Neural cell (in vitro differentiated cells): ENCODE results near the gene FHL2. TPM values are rescaled to one million over a fixed set of nuclear protein-coding genes. Genes with fewer than 3 reads are reported as not detected.

Experiments used
- H2AFZ ChIP-seq: fragments of 200-600, 300-800 bp; sonication (generic), shearing (Covaris generic); 2 replicates; pipeline ENCODE4 v1.6.0; 2014; ENCODE audit warnings: low read depth, mild to moderate bottlenecking, antibody characterized with exemption, low read length, moderate library complexity
- H3F3A ChIP-seq: fragments of 200-600 bp; shearing (Covaris generic); 2 replicates; pipeline ENCODE4 v1.6.1; 2016; ENCODE audit warnings: mild to moderate bottlenecking, moderate library complexity, mixed read lengths, antibody characterized with exemption, low read length; ENCODE audit not compliant: insufficient read depth, poor library complexity, severe bottlenecking
- H3K27ac ChIP-seq: fragments of 200-600, 300-800 bp; sonication (generic), shearing (Covaris generic); 2 replicates; pipeline ENCODE4 v1.5.1; 2014; ENCODE audit warnings: mild to moderate bottlenecking, low read length, moderate library complexity
- H3K27me3 ChIP-seq: fragments of 300-800, 200-600 bp; sonication (generic), shearing (Covaris generic); 2 replicates; pipeline ENCODE4 v1.6.0; 2014; ENCODE audit warnings: mild to moderate bottlenecking, low read depth, low read length, moderate library complexity; ENCODE audit not compliant: insufficient read depth
- H3K36me3 ChIP-seq: fragments of 300-800, 200-600 bp; sonication (generic), shearing (Covaris generic); 2 replicates; pipeline ENCODE4 v1.5.1; 2014; ENCODE audit warnings: mild to moderate bottlenecking, antibody characterized with exemption, low read length, moderate library complexity; ENCODE audit not compliant: insufficient read depth
- H3K4me2 ChIP-seq: fragments of 300-800, 200-600 bp; sonication (generic), shearing (Covaris generic); 2 replicates; pipeline ENCODE4 v1.6.0; 2014; ENCODE audit warnings: mild to moderate bottlenecking, low read length
- H3K4me3 ChIP-seq: fragments of 300-800, 200-600 bp; sonication (generic), shearing (Covaris generic); 2 replicates; pipeline ENCODE4 v1.5.1; 2014; ENCODE audit warnings: mild to moderate bottlenecking, low read length, moderate library complexity
- H3K79me2 ChIP-seq: fragments of 200-600 bp; shearing (Covaris generic); replicated peaks from 2 replicates; pipeline ENCODE4 v1.6.0; 2014; ENCODE audit warnings: mild to moderate bottlenecking, low read length, moderate library complexity; ENCODE audit not compliant: insufficient read depth
- H3K9ac ChIP-seq: fragments of 300-800, 200-600 bp; sonication (generic), shearing (Covaris generic); 2 replicates; pipeline ENCODE4 v1.6.1; 2016; ENCODE audit warnings: mild to moderate bottlenecking, low read length, mixed read lengths
- H3K9me2 ChIP-seq: fragments of 200-600 bp; shearing (Covaris generic); 2 replicates; pipeline ENCODE4 v1.6.1; 2016; ENCODE audit warnings: mild to moderate bottlenecking, low read length, mixed read lengths; ENCODE audit not compliant: insufficient read depth
- H3K9me3 ChIP-seq: fragments of 200-600, 300-800 bp; sonication (generic), shearing (Covaris generic); 2 replicates; pipeline ENCODE4 v1.6.1; 2016; ENCODE audit warnings: mild to moderate bottlenecking, mixed run types, low read length, moderate library complexity, mixed read lengths
- H4K20me1 ChIP-seq: fragments of 200-600 bp; shearing (Covaris generic); 2 replicates; pipeline ENCODE4 v1.6.1; 2016; ENCODE audit warnings: mild to moderate bottlenecking, mixed run types; ENCODE audit not compliant: insufficient read depth
- EP300 ChIP-seq: fragments of 450-650 bp; conservative IDR thresholded peaks from 2 replicates; pipeline ENCODE4 v1.6.1; 2014; ENCODE audit warnings: antibody characterized with exemption, mild to moderate bottlenecking, moderate library complexity; ENCODE audit not compliant: poor library complexity, severe bottlenecking
- EZH2 ChIP-seq: fragments of 200-600, 300-800 bp; shearing (Covaris generic), sonication (generic); IDR thresholded peaks from 2 replicates; pipeline ENCODE4 v1.6.1; 2014; ENCODE audit warnings: antibody characterized with exemption, low read length, borderline replicate concordance, mild to moderate bottlenecking; ENCODE audit not compliant: insufficient read depth, poor library complexity, severe bottlenecking
- MXI1 ChIP-seq: fragments of 450-650 bp; conservative IDR thresholded peaks from 2 replicates; pipeline ENCODE4 v1.6.1; 2014; ENCODE audit warnings: antibody characterized with exemption, mild to moderate bottlenecking; ENCODE audit not compliant: poor library complexity, severe bottlenecking
- POLR2AphosphoS5 ChIP-seq: IDR thresholded peaks from 2 replicates; pipeline ENCODE4 v1.6.1; 2012
- RAD21 ChIP-seq: fragments of 450-650 bp; conservative IDR thresholded peaks from 2 replicates; pipeline ENCODE4 v1.6.1; 2014; ENCODE audit warnings: antibody characterized with exemption, mild to moderate bottlenecking, moderate library complexity
- SMC3 ChIP-seq: fragments of 450-650 bp; conservative IDR thresholded peaks from 2 replicates; pipeline ENCODE4 v1.6.1; 2014; ENCODE audit warnings: antibody characterized with exemption, mild to moderate bottlenecking, moderate library complexity; ENCODE audit not compliant: poor library complexity
- TAF1 ChIP-seq: IDR thresholded peaks from 2 replicates; pipeline ENCODE4 v1.6.1; 2012; ENCODE audit warnings: low read depth
- polyA plus RNA-seq: library from polyadenylated mRNA; depleted of rRNA; stranded (reverse); fragments of >200 nt; gene quantifications from 2 replicates; pipeline ENCODE4 v1.2.3, GENCODE V29; 2014
- TF ChIP-seq, protein P1 (sequence below): fragments of 450-650 bp; IDR thresholded peaks from 2 replicates; pipeline ENCODE4 v1.5.1; 2014; ENCODE audit warnings: antibody characterized with exemption, mild to moderate bottlenecking, moderate library complexity; ENCODE audit not compliant: poor library complexity, severe bottlenecking
- TF ChIP-seq, protein P2 (sequence below): IDR thresholded peaks from 2 replicates; pipeline ENCODE4 v1.6.1; 2012; ENCODE audit warnings: borderline replicate concordance

FHL2 gene
- polyA plus RNA-seq, 1 donor from 2014 or later: 3.5 TPM

- TF ChIP-seq POLR2AphosphoS5 (no peak), RAD21 (no peak), MXI1 (no peak), TAF1 (no peak), SMC3 (no peak), EP300 (no peak), EZH2 (no peak)
- TF ChIP-seq, protein P1, sequence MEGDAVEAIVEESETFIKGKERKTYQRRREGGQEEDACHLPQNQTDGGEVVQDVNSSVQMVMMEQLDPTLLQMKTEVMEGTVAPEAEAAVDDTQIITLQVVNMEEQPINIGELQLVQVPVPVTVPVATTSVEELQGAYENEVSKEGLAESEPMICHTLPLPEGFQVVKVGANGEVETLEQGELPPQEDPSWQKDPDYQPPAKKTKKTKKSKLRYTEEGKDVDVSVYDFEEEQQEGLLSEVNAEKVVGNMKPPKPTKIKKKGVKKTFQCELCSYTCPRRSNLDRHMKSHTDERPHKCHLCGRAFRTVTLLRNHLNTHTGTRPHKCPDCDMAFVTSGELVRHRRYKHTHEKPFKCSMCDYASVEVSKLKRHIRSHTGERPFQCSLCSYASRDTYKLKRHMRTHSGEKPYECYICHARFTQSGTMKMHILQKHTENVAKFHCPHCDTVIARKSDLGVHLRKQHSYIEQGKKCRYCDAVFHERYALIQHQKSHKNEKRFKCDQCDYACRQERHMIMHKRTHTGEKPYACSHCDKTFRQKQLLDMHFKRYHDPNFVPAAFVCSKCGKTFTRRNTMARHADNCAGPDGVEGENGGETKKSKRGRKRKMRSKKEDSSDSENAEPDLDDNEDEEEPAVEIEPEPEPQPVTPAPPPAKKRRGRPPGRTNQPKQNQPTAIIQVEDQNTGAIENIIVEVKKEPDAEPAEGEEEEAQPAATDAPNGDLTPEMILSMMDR: no peak
- H3K36me3 ChIP-seq: no peaks in the 10 kb centered on the region
- no peak overlapping the region for H3K4me3 ChIP-seq
- H3K4me2 ChIP-seq: no peak overlapping the region
- no peaks in the 10 kb centered on the region for H3K79me2 ChIP-seq
- H4K20me1 ChIP-seq: no peaks in the 10 kb centered on the region
- H3K9me3 ChIP-seq: no peaks in the 10 kb centered on the region
- no peaks in the 10 kb centered on the region for H3K27me3 ChIP-seq
- H3K27ac ChIP-seq: no peak overlapping the region
- no peaks in the 10 kb centered on the region for H3K9me2 ChIP-seq
- H3F3A ChIP-seq: no peaks in the 10 kb centered on the region
- H2AFZ ChIP-seq: no peak overlapping the region
- no peak overlapping the region for H3K9ac ChIP-seq
These were observed 22.8 kb downstream of the FHL2 start for GRCh38 chr2:105376010-105376409.

DNA sequence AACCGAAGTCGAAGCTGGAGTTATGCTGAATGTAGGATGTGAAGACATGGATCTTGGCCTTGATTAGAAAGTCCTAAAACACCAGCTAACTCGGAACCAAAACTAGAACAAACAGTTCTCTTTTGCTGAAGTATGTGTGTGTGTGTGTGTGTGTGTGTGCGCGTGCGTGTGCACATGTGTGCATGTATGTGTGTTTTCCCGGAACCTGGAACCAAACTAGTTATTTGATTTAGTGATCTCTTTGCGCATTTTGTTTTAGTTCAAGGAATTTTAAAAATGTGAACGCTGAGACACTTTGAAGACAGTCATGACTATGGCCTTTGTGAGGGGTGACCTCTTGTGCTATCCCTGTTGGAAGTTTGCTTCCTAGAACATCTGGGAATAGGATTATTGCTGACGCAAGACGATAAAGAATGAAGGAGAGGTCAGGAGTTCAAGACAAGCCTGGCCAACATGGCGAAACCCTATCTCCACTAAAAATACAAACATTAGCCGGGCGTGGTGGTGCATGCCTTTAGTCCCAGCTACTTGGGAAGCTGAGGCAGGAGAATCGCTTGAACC, 23.8 kb downstream of the FHL2 start:
- H2AFZ ChIP-seq: no peak overlapping the region
- no peak overlapping the region for H3K4me3 ChIP-seq
- TF ChIP-seq, protein P2, sequence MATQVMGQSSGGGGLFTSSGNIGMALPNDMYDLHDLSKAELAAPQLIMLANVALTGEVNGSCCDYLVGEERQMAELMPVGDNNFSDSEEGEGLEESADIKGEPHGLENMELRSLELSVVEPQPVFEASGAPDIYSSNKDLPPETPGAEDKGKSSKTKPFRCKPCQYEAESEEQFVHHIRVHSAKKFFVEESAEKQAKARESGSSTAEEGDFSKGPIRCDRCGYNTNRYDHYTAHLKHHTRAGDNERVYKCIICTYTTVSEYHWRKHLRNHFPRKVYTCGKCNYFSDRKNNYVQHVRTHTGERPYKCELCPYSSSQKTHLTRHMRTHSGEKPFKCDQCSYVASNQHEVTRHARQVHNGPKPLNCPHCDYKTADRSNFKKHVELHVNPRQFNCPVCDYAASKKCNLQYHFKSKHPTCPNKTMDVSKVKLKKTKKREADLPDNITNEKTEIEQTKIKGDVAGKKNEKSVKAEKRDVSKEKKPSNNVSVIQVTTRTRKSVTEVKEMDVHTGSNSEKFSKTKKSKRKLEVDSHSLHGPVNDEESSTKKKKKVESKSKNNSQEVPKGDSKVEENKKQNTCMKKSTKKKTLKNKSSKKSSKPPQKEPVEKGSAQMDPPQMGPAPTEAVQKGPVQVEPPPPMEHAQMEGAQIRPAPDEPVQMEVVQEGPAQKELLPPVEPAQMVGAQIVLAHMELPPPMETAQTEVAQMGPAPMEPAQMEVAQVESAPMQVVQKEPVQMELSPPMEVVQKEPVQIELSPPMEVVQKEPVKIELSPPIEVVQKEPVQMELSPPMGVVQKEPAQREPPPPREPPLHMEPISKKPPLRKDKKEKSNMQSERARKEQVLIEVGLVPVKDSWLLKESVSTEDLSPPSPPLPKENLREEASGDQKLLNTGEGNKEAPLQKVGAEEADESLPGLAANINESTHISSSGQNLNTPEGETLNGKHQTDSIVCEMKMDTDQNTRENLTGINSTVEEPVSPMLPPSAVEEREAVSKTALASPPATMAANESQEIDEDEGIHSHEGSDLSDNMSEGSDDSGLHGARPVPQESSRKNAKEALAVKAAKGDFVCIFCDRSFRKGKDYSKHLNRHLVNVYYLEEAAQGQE: no peak
- TF ChIP-seq SMC3 (no peak), MXI1 (no peak), RAD21 (no peak), EP300 (no peak), TAF1 (no peak), EZH2 (no peak), POLR2AphosphoS5 (no peak)
- TF ChIP-seq, protein P1: no peak
- H3F3A ChIP-seq: no peaks in the 10 kb centered on the region
- H3K9ac ChIP-seq: no peak overlapping the region
- no peaks in the 10 kb centered on the region for H3K36me3 ChIP-seq
- H3K79me2 ChIP-seq: no peaks in the 10 kb centered on the region
- H3K27me3 ChIP-seq: no peaks in the 10 kb centered on the region
- no peak overlapping the region for H3K27ac ChIP-seq
- no peaks in the 10 kb centered on the region for H4K20me1 ChIP-seq
- H3K9me3 ChIP-seq: no peaks in the 10 kb centered on the region
- H3K4me2 ChIP-seq: no peak overlapping the region
- no peaks in the 10 kb centered on the region for H3K9me2 ChIP-seq
